CD4-positive, alpha-beta memory T cell (primary cell): Measurements from ENCODE around the gene ICE1. TPM values are rescaled to one million over a fixed set of nuclear protein-coding genes. Genes with fewer than 3 reads are reported as not detected.
"Not testable (repeated sequence)": the region's sequence is repeated elsewhere in the genome, so short reads cannot be mapped to it uniquely, and the experiment has no call there.

Source experiments
- CTCF ChIA-PET: fragments of 350-600 bp; sonication (Branson Sonifier 250); formaldehyde crosslinking; loops from one replicate; lab custom pipeline; 2021; ENCODE audit warnings: inconsistent platforms; ENCODE audit not compliant: partially characterized antibody; lab: Charles Lee
- POLR2A ChIA-PET: fragments of 350-600 bp; sonication (Branson Sonifier 250); formaldehyde crosslinking; loops from one replicate; lab custom pipeline; 2021; ENCODE audit not compliant: partially characterized antibody; lab: Charles Lee
- DNase-seq, 5 donors: peaks; one replicate each; pipeline versions ENCODE4 v3.0.0 to v3.0.0-alpha.2; 2020 to 2022; ENCODE audit warnings: mixed read lengths in 1 of 5
- H3K27ac ChIP-seq: one replicate; pipeline ENCODE4 v1.7.0; 2013; ENCODE audit warnings: low read depth, low read length
- H3K27me3 ChIP-seq: 2 replicates; pipeline ENCODE4 v1.7.0; 2013; ENCODE audit warnings: mild to moderate bottlenecking, low read length, moderate library complexity; ENCODE audit not compliant: insufficient read depth
- H3K36me3 ChIP-seq: 2 replicates; pipeline ENCODE4 v1.7.0; 2013; ENCODE audit warnings: mild to moderate bottlenecking, low read length, moderate library complexity; ENCODE audit not compliant: insufficient read depth
- H3K4me1 ChIP-seq: 2 replicates; pipeline ENCODE4 v1.7.0; 2013; ENCODE audit warnings: mild to moderate bottlenecking, low read length, moderate library complexity; ENCODE audit not compliant: insufficient read depth
- H3K4me3 ChIP-seq, 2 donors: one replicate each; pipeline ENCODE4 v1.7.0; 2013; ENCODE audit warnings: low read length in 2 of 2, mild to moderate bottlenecking in 1 of 2
- H3K9me3 ChIP-seq, 2 donors: one replicate each; pipeline ENCODE4 v1.7.0; 2013; ENCODE audit warnings: low read length in 2 of 2, control low read depth in 1 of 2; ENCODE audit not compliant: control insufficient read depth in 1 of 2
- H3K27ac Mint-ChIP-seq, 7 donors: one replicate each; pipeline ENCODE4 v1.8.0; 2020 to 2021; ENCODE audit warnings: mixed read lengths in 7 of 7, mild to moderate bottlenecking in 6 of 7, inconsistent platforms in 3 of 7, moderate library complexity in 3 of 7
- H3K27me3 Mint-ChIP-seq, 2 donors: one replicate each; pipeline ENCODE4 v1.8.0; 2020 to 2021; ENCODE audit warnings: mixed read lengths in 2 of 2
- H3K36me3 Mint-ChIP-seq, 2 donors: one replicate each; pipeline ENCODE4 v1.8.0; 2020 to 2021; ENCODE audit warnings: mixed read lengths in 2 of 2, inconsistent platforms in 1 of 2, mild to moderate bottlenecking in 1 of 2
- H3K4me1 Mint-ChIP-seq, 4 donors: one replicate each; pipeline ENCODE4 v1.8.0; 2020 to 2021; ENCODE audit warnings: mixed read lengths in 4 of 4, mild to moderate bottlenecking in 1 of 4
- H3K4me3 Mint-ChIP-seq, 8 donors: one replicate each; pipeline ENCODE4 v1.8.0; 2020 to 2021; ENCODE audit warnings: mixed read lengths in 8 of 8, mild to moderate bottlenecking in 7 of 8, moderate library complexity in 6 of 8, inconsistent platforms in 3 of 8
- H3K9me3 Mint-ChIP-seq, 8 donors: one replicate each; pipeline ENCODE4 v1.8.0; 2020 to 2021; ENCODE audit warnings: mixed read lengths in 8 of 8, mild to moderate bottlenecking in 5 of 8, inconsistent platforms in 3 of 8, moderate library complexity in 1 of 8
- intact Hi-C: fragments of 100-400 bp; cut with micrococcal nuclease; formaldehyde crosslinking; loops from one replicate; pipeline ENCODE4 v1.15.1; 2023
- polyA plus RNA-seq, 2 donors: library from polyadenylated mRNA; unstranded; fragments of 300-500 nt; fragmentation: Illumina TruSeq; gene quantifications; one replicate each; pipeline ENCODE4 v1.2.3, GENCODE V29; 2021
- total RNA-seq, 2 experiments: library from RNA; stranded (reverse); gene quantifications; one replicate each; pipeline ENCODE4 v1.2.3, GENCODE V29; 2021

The ICE1 gene
- total and polyA plus RNA-seq, 4 experiments from 2014 or later, result 8.9 to 52.1 (median 36.4) TPM

GRCh38 chr5:5511904-5512416, 89.5 kb downstream of the ICE1 start:
- no peak for DNase-seq
- H3K4me1 Mint-ChIP-seq, result no peaks in the 10 kb centered on the region
- peaks cover 22 to 25% of the 10 kb centered on the region in 2 donors for H3K27me3 Mint-ChIP-seq
- no peaks in the 10 kb centered on the region for H3K36me3 ChIP-seq
- ChIA-PET CTCF (no interaction called here), POLR2A (no interaction called here)
- H3K4me3 Mint-ChIP-seq, result no peak overlapping the region
- no peaks in the 10 kb centered on the region for H3K9me3 Mint-ChIP-seq
- intact Hi-C loops, result no loop called here
- H3K4me1 ChIP-seq, result no peaks in the 10 kb centered on the region
- H3K9me3 ChIP-seq, result no peaks in the 10 kb centered on the region
- no peak overlapping the region for H3K27ac ChIP-seq
- no peak overlapping the region for H3K27ac Mint-ChIP-seq
- H3K4me3 ChIP-seq, result no peak overlapping the region
- peaks cover 4% of the 10 kb centered on the region for H3K27me3 ChIP-seq
- no peaks in the 10 kb centered on the region for H3K36me3 Mint-ChIP-seq

DNA sequence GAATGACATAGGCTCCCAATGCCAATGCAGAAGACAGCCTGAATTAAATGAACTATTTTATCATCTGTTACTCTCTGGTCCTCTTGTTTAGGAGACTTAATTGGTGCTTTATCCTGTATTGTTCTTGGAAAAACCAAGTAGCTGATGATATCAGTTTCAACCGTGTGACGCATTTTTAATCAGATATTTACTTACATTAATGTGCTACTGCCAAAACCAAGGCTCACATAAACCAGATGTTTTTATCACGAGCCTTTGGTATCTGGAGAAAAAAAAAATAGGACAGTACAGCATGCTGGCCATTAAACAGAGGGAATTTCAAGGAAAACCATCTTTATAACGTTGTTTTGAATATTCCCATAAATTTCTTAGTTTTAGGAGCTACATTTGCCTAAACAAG, 90.1 kb downstream of the ICE1 start:
- H3K27ac ChIP-seq, result no peak overlapping the region
- H3K4me1 ChIP-seq, result no peaks in the 10 kb centered on the region
- H3K27me3 Mint-ChIP-seq, result peaks cover 24 to 29% of the 10 kb centered on the region in 2 donors
- H3K36me3 Mint-ChIP-seq, result no peaks in the 10 kb centered on the region
- no peak for DNase-seq
- no peak overlapping the region for H3K4me3 ChIP-seq
- no peaks in the 10 kb centered on the region for H3K36me3 ChIP-seq
- H3K27ac Mint-ChIP-seq, result no peak overlapping the region
- H3K9me3 ChIP-seq, result no peaks in the 10 kb centered on the region
- no peaks in the 10 kb centered on the region for H3K9me3 Mint-ChIP-seq
- POLR2A ChIA-PET, result no interaction called here
- H3K4me1 Mint-ChIP-seq, result no peaks in the 10 kb centered on the region
- intact Hi-C loops, result no loop called here
- CTCF ChIA-PET, result no interaction called here
- no peak overlapping the region for H3K4me3 Mint-ChIP-seq
- peaks cover 4% of the 10 kb centered on the region for H3K27me3 ChIP-seq

DNA sequence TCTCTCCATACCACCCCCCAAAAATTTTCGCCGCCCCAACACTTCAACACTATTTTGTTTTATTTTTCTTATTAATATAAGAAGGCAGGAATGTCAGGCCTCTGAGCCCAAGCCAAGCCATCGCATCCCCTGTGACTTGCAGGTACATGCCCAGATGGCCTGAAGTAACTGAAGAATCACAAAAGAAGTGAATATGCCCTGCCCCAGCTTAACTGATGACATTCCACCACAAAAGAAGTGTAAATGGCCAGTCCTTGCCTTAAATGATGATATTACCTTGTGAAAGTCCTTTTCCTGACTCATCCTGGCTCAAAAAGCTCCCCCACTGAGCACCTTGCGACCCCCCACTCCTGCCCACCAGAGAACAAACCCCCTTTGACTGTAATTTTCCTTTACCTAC, 98.1 kb downstream of the ICE1 start:
- H3K36me3 Mint-ChIP-seq, H3K4me1 ChIP-seq, intact Hi-C loops, H3K36me3 ChIP-seq, CTCF ChIA-PET, H3K27me3 ChIP-seq, H3K9me3 ChIP-seq, H3K27ac ChIP-seq, H3K27me3 Mint-ChIP-seq, POLR2A ChIA-PET, H3K4me3 ChIP-seq, DNase-seq, H3K9me3 Mint-ChIP-seq, H3K4me3 Mint-ChIP-seq: not testable (repeated sequence)
- H3K4me1 Mint-ChIP-seq, result peaks cover 11 to 16% (median 13%) of the 10 kb centered on the region in 4 donors
- H3K27ac Mint-ChIP-seq, result peak overlapping the region in 1 of 7 donors; percentile 43

DNA sequence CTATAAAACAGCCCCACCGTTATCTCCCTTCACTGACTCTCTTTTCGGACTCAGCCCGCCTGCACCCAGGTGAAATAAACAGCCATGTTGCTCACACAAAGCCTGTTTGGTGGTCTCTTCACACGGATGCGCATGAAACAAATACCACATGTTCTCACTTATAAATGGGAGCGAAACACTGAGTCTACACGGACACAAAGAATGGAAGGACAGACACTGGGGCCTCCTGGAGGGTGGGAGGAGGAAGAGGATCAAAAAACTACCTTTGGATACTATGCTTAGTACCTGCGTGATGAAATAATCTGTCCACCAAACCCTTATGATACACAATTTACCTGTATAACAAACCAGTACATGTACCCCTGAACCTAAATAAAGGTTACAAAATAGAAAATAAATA, 98.6 kb downstream of the ICE1 start:
- no peak overlapping the region for H3K4me3 Mint-ChIP-seq
- H3K27ac ChIP-seq, result no peak overlapping the region
- DNase-seq, result no peak
- H3K9me3 Mint-ChIP-seq, result peaks cover 0 to 6% (median 2%) of the 10 kb centered on the region in 8 donors
- no peak overlapping the region for H3K27ac Mint-ChIP-seq
- peaks cover 0 to 8% of the 10 kb centered on the region in 2 donors for H3K36me3 Mint-ChIP-seq
- intact Hi-C loops, result no loop called here
- ChIA-PET CTCF (no interaction called here), POLR2A (no interaction called here)
- H3K9me3 ChIP-seq, result no peaks in the 10 kb centered on the region
- H3K27me3 ChIP-seq, result no peaks in the 10 kb centered on the region
- no peak overlapping the region for H3K4me3 ChIP-seq
- no peaks in the 10 kb centered on the region for H3K36me3 ChIP-seq
- H3K27me3 Mint-ChIP-seq, result peaks cover 4 to 8% of the 10 kb centered on the region in 2 donors
- peaks cover 11 to 16% (median 13%) of the 10 kb centered on the region in 4 donors for H3K4me1 Mint-ChIP-seq
- peaks cover 9% of the 10 kb centered on the region for H3K4me1 ChIP-seq

- H3K9me3 ChIP-seq, result no peaks in the 10 kb centered on the region
- ChIA-PET POLR2A (interaction anchor here (1.2 kb wide), 1 partner anchor 1111 kb away, joined by 3 read pairs; the partner anchor contains the start of genes NSUN2 and SRD5A1), CTCF (no interaction called here)
- no peak for DNase-seq
- Mint-ChIP-seq H3K27ac (peak overlapping the region in 1 of 7 donors; percentile 52), H3K27me3 (peaks cover 4 to 6% of the 10 kb centered on the region in 2 donors), H3K9me3 (peaks cover 0 to 8% (median 2%) of the 10 kb centered on the region in 8 donors), H3K4me3 (no peak overlapping the region), H3K36me3 (peaks cover 0 to 8% of the 10 kb centered on the region in 2 donors), H3K4me1 (peaks cover 11 to 16% (median 13%) of the 10 kb centered on the region in 4 donors)
- no peaks in the 10 kb centered on the region for H3K36me3 ChIP-seq
- no peaks in the 10 kb centered on the region for H3K27me3 ChIP-seq
- H3K4me3 ChIP-seq, result no peak overlapping the region
- peaks cover 9% of the 10 kb centered on the region for H3K4me1 ChIP-seq
- H3K27ac ChIP-seq, result no peak overlapping the region
- intact Hi-C loops, result no loop called here
Observed at GRCh38 chr5:5521478-5521877, 99.0 kb downstream of the ICE1 start.

DNA sequence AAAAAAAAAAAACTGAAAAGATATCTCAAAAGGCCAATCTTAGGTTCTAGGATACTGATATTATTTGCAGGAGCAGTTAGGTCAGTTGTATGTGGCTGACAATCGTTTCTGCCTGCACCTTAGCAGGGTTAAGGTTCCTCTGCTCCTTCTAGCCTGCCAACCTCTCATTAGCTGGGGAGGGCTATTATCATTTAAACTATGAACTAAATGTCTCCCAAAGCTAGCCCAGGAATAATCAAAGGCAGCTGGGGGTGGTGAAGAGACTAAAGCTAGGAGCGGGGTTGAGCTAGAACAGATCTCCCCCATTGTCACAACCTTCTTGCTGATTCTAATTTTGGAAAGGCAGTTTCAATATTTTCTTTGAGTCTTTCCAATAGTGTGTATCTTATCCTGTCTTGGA, 99.9 kb downstream of the ICE1 start:
- Mint-ChIP-seq H3K4me1 (peaks cover 11 to 16% (median 13%) of the 10 kb centered on the region in 4 donors), H3K4me3 (no peak overlapping the region), H3K36me3 (peaks cover 0 to 8% of the 10 kb centered on the region in 2 donors), H3K27ac (peak overlapping the region in 1 of 7 donors; percentile 52), H3K27me3 (peaks cover 0 to under 1% of the 10 kb centered on the region in 2 donors), H3K9me3 (peaks cover 0 to 8% (median 3%) of the 10 kb centered on the region in 8 donors)
- DNase-seq, result no peak
- intact Hi-C loops, result no loop called here
- H3K9me3 ChIP-seq, result no peaks in the 10 kb centered on the region
- H3K4me3 ChIP-seq, result no peak overlapping the region
- H3K27ac ChIP-seq, result no peak overlapping the region
- CTCF ChIA-PET, result interaction anchor here (1.1 kb wide), 1 partner anchor 25 kb away, joined by 3 read pairs; no protein-coding TSS in a partner anchor
- peaks cover 9% of the 10 kb centered on the region for H3K4me1 ChIP-seq
- POLR2A ChIA-PET, result interaction anchor here (0.9 to 1.2 kb wide), 2 partner anchors 100 to 1110 kb away, joined by 3 read pairs; partner anchors contain the start of genes ICE1, NSUN2 and SRD5A1
- H3K27me3 ChIP-seq, result no peaks in the 10 kb centered on the region
- H3K36me3 ChIP-seq, result no peaks in the 10 kb centered on the region

DNA sequence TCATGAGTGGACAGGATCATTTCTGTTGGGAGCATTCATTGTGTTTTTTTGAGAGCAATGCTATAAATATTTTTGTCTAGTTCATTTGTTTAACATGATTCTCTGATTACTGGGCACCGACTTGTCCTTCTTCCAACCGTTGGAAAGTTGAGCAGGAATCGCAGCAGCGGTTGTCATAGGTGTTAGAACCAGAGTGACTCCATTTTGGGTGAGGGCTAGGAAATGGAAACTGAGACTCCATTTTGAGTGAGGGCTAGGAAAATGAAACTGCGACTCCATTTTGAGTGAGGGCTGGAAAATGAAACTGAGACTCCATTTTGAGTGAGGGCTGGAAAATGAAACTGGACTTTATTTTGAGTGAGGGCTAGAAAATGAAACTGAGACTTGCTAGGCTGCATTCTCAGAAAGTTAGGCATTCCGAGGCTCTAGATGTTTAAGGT, 100.6 kb downstream of the ICE1 start:
- ChIA-PET POLR2A (no interaction called here), CTCF (interaction anchor here (1.1 kb wide), 1 partner anchor 26 kb away, joined by 3 read pairs; no protein-coding TSS in a partner anchor)
- Mint-ChIP-seq H3K27me3 (no peaks in the 10 kb centered on the region), H3K4me3 (peak overlapping the region; percentile 36 to 82 (median 73)), H3K27ac (peak overlapping the region; percentile 15 to 93 (median 85)), H3K36me3 (peaks cover 0 to 8% of the 10 kb centered on the region in 2 donors), H3K4me1 (peaks cover 11 to 16% (median 13%) of the 10 kb centered on the region in 4 donors), H3K9me3 (peaks cover 0 to 8% (median 4%) of the 10 kb centered on the region in 8 donors)
- intact Hi-C loops, result loop anchor here (1.0 kb wide), 1 partner anchor 101 kb away; the partner anchor contains the start of gene ICE1
- peak overlapping the region in 1 of 2 donors; percentile 28 for H3K4me3 ChIP-seq
- no peaks in the 10 kb centered on the region for H3K36me3 ChIP-seq
- no peak overlapping the region for H3K27ac ChIP-seq
- DNase-seq, result peak; percentile 61 to 65 (median 64)
- H3K9me3 ChIP-seq, result no peaks in the 10 kb centered on the region
- peaks cover 9% of the 10 kb centered on the region for H3K4me1 ChIP-seq
- H3K27me3 ChIP-seq, result no peaks in the 10 kb centered on the region
